KMS-11 (cell line): ENCODE measurements around the gene SV2C.
"Not testable (repeated sequence)": the region's sequence is repeated elsewhere in the genome, so short reads cannot be mapped to it uniquely, and the experiment has no call there.

Experiments used
- H2AFZ ChIP-seq: fragments of 200-600 bp; sonication (generic); 2 replicates; pipeline ENCODE4 v1.6.1; 2016; ENCODE audit warnings: antibody characterized with exemption, mixed run types, low read depth
- H3K27ac ChIP-seq: fragments of 200-600 bp; sonication (generic); 2 replicates; pipeline ENCODE4 v1.6.1; 2016; ENCODE audit warnings: mild to moderate bottlenecking, mixed run types
- H3K27me3 ChIP-seq: fragments of 200-600 bp; sonication (generic); 2 replicates; pipeline ENCODE4 v1.6.1; 2017; ENCODE audit warnings: mild to moderate bottlenecking, low read depth, mixed run types, moderate library complexity; ENCODE audit not compliant: insufficient read depth
- H3K36me3 ChIP-seq: fragments of 200-600 bp; sonication (generic); 2 replicates; pipeline ENCODE4 v1.6.1; 2017; ENCODE audit warnings: mild to moderate bottlenecking, mixed run types; ENCODE audit not compliant: insufficient read depth
- H3K4me1 ChIP-seq: fragments of 200-600 bp; sonication (generic); 2 replicates; pipeline ENCODE4 v1.6.1; 2016; ENCODE audit warnings: mild to moderate bottlenecking, low read depth, mixed run types; ENCODE audit not compliant: poor library complexity, severe bottlenecking
- H3K4me2 ChIP-seq: fragments of 200-600 bp; sonication (generic); 2 replicates; pipeline ENCODE4 v1.7.0; 2016; ENCODE audit warnings: mild to moderate bottlenecking, mixed run types
- H3K4me3 ChIP-seq: fragments of 200-600 bp; sonication (generic); IDR thresholded peaks from 2 replicates; pipeline ENCODE4 v1.6.1; 2017; ENCODE audit warnings: low read depth, low read length, mixed read lengths; ENCODE audit not compliant: insufficient read depth
- H3K79me2 ChIP-seq: fragments of 200-600 bp; sonication (generic); 2 replicates; pipeline ENCODE4 v1.6.1; 2016; ENCODE audit warnings: low read depth, mixed run types; ENCODE audit not compliant: insufficient read depth
- H3K9ac ChIP-seq: fragments of 200-600 bp; sonication (generic); 2 replicates; pipeline ENCODE4 v1.6.1; 2016; ENCODE audit warnings: mild to moderate bottlenecking, mixed run types
- H4K20me1 ChIP-seq: fragments of 200-600 bp; sonication (generic); 2 replicates; pipeline ENCODE4 v1.6.1; 2016; ENCODE audit warnings: mild to moderate bottlenecking, mixed run types; ENCODE audit not compliant: insufficient read depth
- TF ChIP-seq, protein P1 (sequence below): fragments of 200-600 bp; sonication (generic); conservative IDR thresholded peaks from 2 replicates; pipeline ENCODE4 v1.6.1; 2017; ENCODE audit warnings: low read depth, mild to moderate bottlenecking, antibody characterized with exemption, low read length, moderate library complexity, mixed read lengths

The SV2C gene

DNA sequence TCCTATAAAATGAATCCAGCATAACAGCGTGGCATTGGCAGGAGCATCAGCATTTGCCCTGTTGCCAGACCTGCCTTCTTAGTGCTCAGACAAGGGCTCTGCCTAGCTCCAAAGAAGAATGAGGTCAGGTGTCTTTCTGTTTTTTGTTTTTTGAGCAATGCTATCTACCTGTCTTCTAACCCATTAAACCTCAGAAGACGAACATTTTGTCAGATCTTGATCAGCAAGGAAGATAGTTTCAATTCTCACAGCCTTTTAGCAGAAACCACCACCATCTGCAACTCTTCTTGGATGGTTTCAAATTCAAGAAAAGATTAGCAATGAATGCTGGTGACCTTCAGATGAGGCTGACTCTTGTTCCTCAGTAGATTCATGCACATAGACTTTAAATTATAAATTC lies 216.4 kb downstream of the SV2C start:
- Histone ChIP-seq H2AFZ (0 out of 2 replicates have a peak overlapping the region, but pooled peaks have one; percentile 0), H3K27me3 (no peaks in the 10 kb centered on the region)

DNA sequence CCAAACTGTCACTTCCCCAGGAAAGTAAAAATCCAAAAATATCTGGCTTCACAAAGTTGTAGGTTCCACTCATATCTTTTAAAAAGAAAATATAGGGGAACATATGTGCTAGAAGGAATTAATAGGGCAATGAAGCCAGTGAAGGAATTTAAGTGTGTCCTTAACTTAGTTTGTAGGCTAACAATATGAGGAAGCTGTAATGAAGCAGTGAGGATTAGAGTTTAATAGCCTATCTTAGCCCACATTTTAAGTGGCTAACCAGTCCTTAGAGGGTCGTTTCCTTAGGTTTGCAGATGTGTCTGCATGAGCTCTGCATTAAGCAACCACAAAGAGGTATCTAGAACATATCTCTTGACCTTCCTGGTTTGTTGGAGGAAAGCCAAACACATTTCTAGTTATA lies 218.7 kb downstream of the SV2C start:
- not testable (repeated sequence) for H3K36me3 ChIP-seq, H3K4me3 ChIP-seq, H3K27me3 ChIP-seq, H3K79me2 ChIP-seq, H4K20me1 ChIP-seq
- H3K4me2 ChIP-seq, result peak overlapping the region; percentile 55; the same call in 1 of the 2 replicates
- peak overlapping the region; percentile 89 for H3K27ac ChIP-seq
- peak overlapping the region; percentile 6; the same call in 1 of the 2 replicates for H3K9ac ChIP-seq
- H2AFZ ChIP-seq, result peak overlapping the region; percentile 9; the same call in 1 of the 2 replicates
- H3K4me1 ChIP-seq, result peaks cover 100% of the 10 kb centered on the region

More for the DNA sequence above, 216.4 kb downstream of the SV2C start:
- H3K4me2 ChIP-seq, result peak overlapping the region; percentile 55
- TF ChIP-seq, protein P1, sequence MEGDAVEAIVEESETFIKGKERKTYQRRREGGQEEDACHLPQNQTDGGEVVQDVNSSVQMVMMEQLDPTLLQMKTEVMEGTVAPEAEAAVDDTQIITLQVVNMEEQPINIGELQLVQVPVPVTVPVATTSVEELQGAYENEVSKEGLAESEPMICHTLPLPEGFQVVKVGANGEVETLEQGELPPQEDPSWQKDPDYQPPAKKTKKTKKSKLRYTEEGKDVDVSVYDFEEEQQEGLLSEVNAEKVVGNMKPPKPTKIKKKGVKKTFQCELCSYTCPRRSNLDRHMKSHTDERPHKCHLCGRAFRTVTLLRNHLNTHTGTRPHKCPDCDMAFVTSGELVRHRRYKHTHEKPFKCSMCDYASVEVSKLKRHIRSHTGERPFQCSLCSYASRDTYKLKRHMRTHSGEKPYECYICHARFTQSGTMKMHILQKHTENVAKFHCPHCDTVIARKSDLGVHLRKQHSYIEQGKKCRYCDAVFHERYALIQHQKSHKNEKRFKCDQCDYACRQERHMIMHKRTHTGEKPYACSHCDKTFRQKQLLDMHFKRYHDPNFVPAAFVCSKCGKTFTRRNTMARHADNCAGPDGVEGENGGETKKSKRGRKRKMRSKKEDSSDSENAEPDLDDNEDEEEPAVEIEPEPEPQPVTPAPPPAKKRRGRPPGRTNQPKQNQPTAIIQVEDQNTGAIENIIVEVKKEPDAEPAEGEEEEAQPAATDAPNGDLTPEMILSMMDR, result no peak
- no peaks in the 10 kb centered on the region for H3K36me3 ChIP-seq
- peaks cover 100% of the 10 kb centered on the region for H3K4me1 ChIP-seq
- peak overlapping the region; percentile 89 for H3K27ac ChIP-seq
- H3K4me3 ChIP-seq, result no peak overlapping the region
- peak overlapping the region; percentile 3; the same call in 1 of the 2 replicates for H3K9ac ChIP-seq
- H4K20me1 ChIP-seq, result no peaks in the 10 kb centered on the region
- no peaks in the 10 kb centered on the region for H3K79me2 ChIP-seq

DNA sequence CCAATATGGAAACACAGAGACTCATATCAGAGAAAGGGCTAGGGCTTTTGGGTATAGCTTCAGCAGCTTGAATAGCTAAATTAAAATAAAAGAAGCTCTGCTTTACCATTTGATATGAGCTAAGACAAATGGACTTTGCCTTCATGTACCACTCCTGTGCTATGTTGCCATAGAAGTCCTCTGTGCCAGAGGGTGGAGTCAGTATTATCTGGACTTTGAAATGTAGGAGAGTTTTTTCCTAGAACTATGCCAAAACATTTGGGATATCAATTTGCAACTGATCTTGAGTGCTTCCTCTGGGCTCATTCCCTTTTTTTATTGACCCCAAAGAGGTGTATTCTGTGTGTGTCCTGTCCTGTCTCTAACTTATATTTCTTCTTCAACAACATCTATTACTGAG lies 219.5 kb downstream of the SV2C start:
- H3K27me3 ChIP-seq, H4K20me1 ChIP-seq, H3K79me2 ChIP-seq, H3K4me2 ChIP-seq, H2AFZ ChIP-seq, H3K36me3 ChIP-seq, H3K9ac ChIP-seq, H3K4me3 ChIP-seq: not testable (repeated sequence)
- H3K27ac ChIP-seq, result peak overlapping the region; percentile 89
- peaks cover 99% of the 10 kb centered on the region for H3K4me1 ChIP-seq

DNA sequence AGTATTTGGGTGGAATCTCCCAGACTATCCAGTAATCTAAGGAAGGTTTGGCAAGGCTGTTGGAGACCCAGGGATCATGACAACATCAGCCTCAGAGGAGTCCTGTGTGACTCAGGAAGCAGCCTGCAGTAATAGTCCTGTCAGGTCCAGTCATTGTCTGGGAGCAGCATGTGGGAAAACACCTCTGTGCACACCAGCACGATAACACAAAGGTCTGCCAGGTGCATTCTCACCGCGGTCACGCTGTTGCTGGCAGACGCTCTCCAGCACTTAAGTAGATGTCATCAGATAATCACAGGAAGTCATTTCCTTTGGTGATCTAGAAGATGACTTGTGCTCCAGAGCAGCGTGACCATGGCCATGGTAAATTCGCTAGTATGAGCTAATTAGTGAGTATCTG lies 220.7 kb downstream of the SV2C start:
- no peaks in the 10 kb centered on the region for H3K27me3 ChIP-seq
- H3K4me1 ChIP-seq, result peaks cover 95% of the 10 kb centered on the region
- peak overlapping the region; percentile 70 for H3K4me2 ChIP-seq
- peak overlapping the region; percentile 89 for H3K27ac ChIP-seq
- TF ChIP-seq, protein P1, result no peak
- peak overlapping the region; percentile 26; the same call in 1 of the 2 replicates for H2AFZ ChIP-seq
- no peaks in the 10 kb centered on the region for H4K20me1 ChIP-seq
- no peaks in the 10 kb centered on the region for H3K36me3 ChIP-seq
- peak overlapping the region; percentile 34 for H3K9ac ChIP-seq
- no peaks in the 10 kb centered on the region for H3K79me2 ChIP-seq
- no peak overlapping the region for H3K4me3 ChIP-seq

DNA sequence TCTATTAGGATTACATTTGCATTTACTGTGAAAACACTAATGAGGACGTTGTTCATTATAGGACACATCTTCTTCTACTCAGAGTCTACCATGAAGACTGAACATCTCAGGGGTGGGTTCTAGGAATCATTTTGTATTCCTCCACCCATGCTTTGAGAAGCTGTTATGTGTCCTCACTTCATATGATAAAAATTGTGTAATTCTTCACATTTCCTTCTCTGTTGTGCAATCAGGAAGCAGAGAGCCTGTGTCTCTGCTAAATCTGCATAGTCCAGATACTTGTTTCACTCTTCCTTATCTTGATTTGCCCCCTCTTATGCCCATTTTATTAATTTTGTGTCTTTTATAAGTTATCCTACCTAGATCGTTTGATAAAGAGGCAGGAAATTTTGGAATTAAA lies 222.1 kb downstream of the SV2C start:
- Histone ChIP-seq H3K9ac (no peak overlapping the region), H4K20me1 (no peaks in the 10 kb centered on the region), H2AFZ (no peak overlapping the region), H3K79me2 (no peaks in the 10 kb centered on the region), H3K27me3 (no peaks in the 10 kb centered on the region), H3K36me3 (no peaks in the 10 kb centered on the region), H3K4me1 (peaks cover 91% of the 10 kb centered on the region), H3K4me2 (no peak overlapping the region; the same call in 1 of the 2 replicates), H3K27ac (peak overlapping the region; percentile 89), H3K4me3 (no peak overlapping the region)
- TF ChIP-seq, protein P1, result no peak
